GM10248 (cell line): ENCODE data around the gene POT1.

ENCODE experiments used
- CTCF ChIA-PET: fragments of 300-600 bp; sonication (Branson Sonifier 250); formaldehyde crosslinking; extraction: SDS; loops from one replicate; lab custom pipeline; 2021; ENCODE audit warnings: antibody characterized with exemption; lab: Yijun Ruan, JAX
- POLR2A ChIA-PET: fragments of 350-650 bp; sonication (Branson Sonifier 250); formaldehyde crosslinking; extraction: SDS; loops from one replicate; lab custom pipeline; 2020; ENCODE audit warnings: antibody characterized with exemption; lab: Yijun Ruan, JAX
- DNase-seq: peaks from one replicate; pipeline ENCODE4 v3.0.0; 2012; ENCODE audit errors: extremely low spot score
- CTCF ChIP-seq: IDR thresholded peaks from 2 replicates; pipeline ENCODE4 v1.5.1; 2012; ENCODE audit warnings: mild to moderate bottlenecking, low read depth; ENCODE audit errors: extremely low read depth, missing control alignments, control extremely low read depth

POT1 gene

GRCh38 chr7:124879103-124879502 lies 50.5 kb downstream of the POT1 start:
- no peak for TF ChIP-seq CTCF
- no peak for DNase-seq
- POLR2A ChIA-PET, result no interaction called here
- CTCF ChIA-PET, result no interaction called here

GRCh38 chr7:124874644-124875163 lies 54.9 kb downstream of the POT1 start:
- no peak for DNase-seq
- TF ChIP-seq CTCF, result no peak
- ChIA-PET CTCF (interaction anchor here (1.1 to 1.2 kb wide), 2 partner anchors 10 to 40 kb away, joined by 3 read pairs; no protein-coding TSS in a partner anchor), POLR2A (no interaction called here)

DNA sequence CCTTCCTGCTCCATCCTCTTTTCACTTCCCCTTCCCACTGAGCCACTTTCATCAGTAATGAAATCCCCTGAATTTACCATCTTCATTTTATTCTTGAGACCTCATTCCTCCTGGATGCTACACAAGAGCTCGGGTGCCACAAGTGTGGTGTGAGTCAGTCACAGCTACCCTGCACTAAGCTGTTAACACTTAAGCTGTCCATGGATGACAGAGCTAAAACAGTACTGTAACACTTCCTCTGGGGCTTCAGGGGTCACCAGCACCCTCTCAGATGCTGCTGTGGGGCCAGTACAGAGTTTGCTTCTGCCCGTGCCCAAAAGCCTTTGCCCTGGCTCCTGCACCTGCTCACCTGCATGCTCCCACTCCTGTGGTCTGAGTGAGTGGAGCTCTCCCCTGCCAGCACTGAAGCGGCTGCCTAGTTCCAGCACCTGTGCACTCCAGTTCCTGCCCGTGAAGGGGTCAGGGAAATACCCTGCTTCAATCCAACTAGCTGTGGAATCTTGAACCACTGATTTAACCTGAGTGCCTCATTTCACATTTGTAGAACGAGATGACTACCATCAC lies 71.9 kb downstream of the POT1 start:
- no peak for DNase-seq
- no peak for TF ChIP-seq CTCF
- CTCF ChIA-PET, result interaction anchor here (0.8 to 2.2 kb wide), 7 partner anchors 8 to 33 kb away, joined by 3 to 7 read pairs (median 3); no protein-coding TSS in a partner anchor
- POLR2A ChIA-PET, result no interaction called here

- ChIA-PET POLR2A (no interaction called here), CTCF (interaction anchor here (1.0 to 2.2 kb wide), 7 partner anchors 7 to 701 kb away, joined by 3 to 7 read pairs (median 4); no protein-coding TSS in a partner anchor)
- peak; percentile 63 for TF ChIP-seq CTCF
- peak; percentile 8 for DNase-seq
Observed at GRCh38 chr7:124856299-124856888, 73.2 kb downstream of the POT1 start.

- DNase-seq, result no peak
- CTCF ChIA-PET, result no interaction called here
- POLR2A ChIA-PET, result no interaction called here
- TF ChIP-seq CTCF, result no peak
Observed at GRCh38 chr7:124843336-124843735, 86.3 kb downstream of the POT1 start.

DNA sequence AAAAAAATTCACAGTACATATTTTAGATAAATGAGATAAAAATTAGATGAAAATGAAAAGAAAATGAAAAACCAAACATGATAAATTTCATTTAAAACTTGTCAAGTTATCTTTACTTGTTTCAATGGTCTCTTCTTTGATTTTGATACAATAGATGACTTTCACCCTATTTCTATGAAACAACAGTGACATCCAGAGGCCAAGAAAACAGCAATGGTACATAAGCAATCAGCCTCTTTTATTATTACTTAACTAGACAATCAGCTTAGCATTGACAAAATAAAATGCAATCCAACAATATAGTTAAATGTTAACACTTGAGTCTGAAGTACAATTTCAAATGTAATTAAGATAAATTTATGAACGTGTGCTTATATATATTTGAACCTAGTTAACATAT lies 89.2 kb downstream of the POT1 start:
- DNase-seq, result no peak
- POLR2A ChIA-PET, result no interaction called here
- no peak for TF ChIP-seq CTCF
- CTCF ChIA-PET, result no interaction called here
